A549 (cell line): ENCODE measurements around the gene HIF1AN.
A peak's percentile ranks its signal among the peaks of the same experiment; 100 is the strongest.

Source experiments
- CTCF ChIP-seq: fragments of >200 bp; sonication (Bioruptor Twin); formaldehyde crosslinking; IDR thresholded peaks from 3 replicates; pipeline ENCODE4 v1.5.1; 2016
- ELK1 ChIP-seq: fragments of 150-350 bp; IDR thresholded peaks from 2 replicates; pipeline ENCODE4 v1.6.1; 2014; ENCODE audit warnings: low read depth, mild to moderate bottlenecking, low read length
- EP300 ChIP-seq, 2 experiments: fragments of >200 bp; sonication (Bioruptor Twin); formaldehyde crosslinking; IDR thresholded peaks; 2 replicates in 1 of 2; 3 replicates in 1 of 2; pipeline ENCODE4 v1.6.1; 2016 to 2017
- JUN ChIP-seq, 2 experiments: fragments of >200 bp; sonication (Bioruptor Twin); formaldehyde crosslinking; IDR thresholded peaks; 2 replicates in 1 of 2; 3 replicates in 1 of 2; pipeline ENCODE4 v1.6.1; 2016 to 2017
- MAZ ChIP-seq: fragments of 150-350 bp; IDR thresholded peaks from 2 replicates; pipeline ENCODE4 v1.6.1; 2014; ENCODE audit warnings: antibody characterized with exemption, low read depth, low read length, borderline replicate concordance
- POLR2AphosphoS2 ChIP-seq: conservative IDR thresholded peaks from 2 replicates; pipeline ENCODE4 v1.6.1; 2012; ENCODE audit warnings: low read length, improper control_type of control experiment, inconsistent platforms
- RAD21 ChIP-seq, 2 experiments: fragments of >200 bp in 1 of 2; sonication (Bioruptor Twin) in 1 of 2; formaldehyde crosslinking in 1 of 2; IDR thresholded peaks in 1 of 2; conservative IDR thresholded peaks in 1 of 2; 2 replicates in 1 of 2; 3 replicates in 1 of 2; pipeline ENCODE4 v1.6.1; 2012 to 2018; ENCODE audit warnings: inconsistent platforms in 1 of 2
- SMC3 ChIP-seq: fragments of >200 bp; sonication (Bioruptor Twin); formaldehyde crosslinking; IDR thresholded peaks from 3 replicates; pipeline ENCODE4 v1.6.1; 2018; ENCODE audit warnings: inconsistent platforms
- USF2 ChIP-seq: fragments of 450-650 bp; IDR thresholded peaks from 2 replicates; pipeline ENCODE4 v1.6.1; 2014; ENCODE audit warnings: antibody characterized with exemption

GRCh38 chr10:100529475-100530298, 6.1 kb upstream of the HIF1AN start, which contains the start of gene NDUFB8:
- TF ChIP-seq USF2 (no peak), CTCF (no peak), EP300 (IDR thresholded peaks at IDR 0.05) (no peak), RAD21 (conservative IDR thresholded peaks at IDR 0.05 in 1 of 2, IDR thresholded peaks at IDR 0.05 in 1 of 2) (no peak), JUN (IDR thresholded peaks at IDR 0.05) (peak in 1 of 2 experiments; percentile 64; a peak in 3 of 5 replicates), SMC3 (no peak), ELK1 (no peak), POLR2AphosphoS2 (no peak), MAZ (no peak)
